GM21526 (cell line): ENCODE measurements around the gene DNAJB6.

Experiments
- ATAC-seq: cut with Tn5 transposase; IDR thresholded peaks from one replicate; pipeline ENCODE4 v1.9.1; 2021; ENCODE audit warnings: moderate library complexity; ENCODE audit not compliant: unreplicated experiment, low FRiP score

Gene DNAJB6

GRCh38 chr7:157425137-157425731 is 88.4 kb downstream of the DNAJB6 start:
- ATAC-seq = no peak

- ATAC-seq = no peak
Observed at GRCh38 chr7:157425761-157426160, 89.0 kb downstream of the DNAJB6 start.

- no peak for ATAC-seq
Observed at GRCh38 chr7:157426463-157427301, 89.9 kb downstream of the DNAJB6 start.

GRCh38 chr7:157427811-157428553 is 91.2 kb downstream of the DNAJB6 start:
- no peak for ATAC-seq

DNA sequence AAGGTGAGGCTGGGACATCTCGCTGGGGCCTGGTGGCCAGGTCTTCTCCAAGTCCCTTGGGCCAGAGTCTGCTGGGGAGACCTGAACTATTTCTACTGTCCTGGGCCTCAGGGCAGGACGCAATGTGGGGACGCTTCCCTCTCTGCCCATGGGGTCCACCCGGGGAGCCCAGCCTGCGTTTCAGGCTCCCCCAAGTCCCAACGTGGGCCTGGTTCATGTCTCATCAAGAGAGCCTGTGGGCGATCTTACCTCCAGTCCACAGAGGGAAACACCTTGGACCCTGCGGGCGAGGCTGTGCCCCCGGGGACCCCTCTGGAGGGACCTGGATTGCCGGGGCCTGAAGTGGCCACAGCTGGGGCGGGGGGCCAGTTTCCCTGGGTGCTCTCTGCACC is 91.7 kb downstream of the DNAJB6 start:
- no peak for ATAC-seq

GRCh38 chr7:157429001-157429679 is 92.3 kb downstream of the DNAJB6 start:
- no peak for ATAC-seq

DNA sequence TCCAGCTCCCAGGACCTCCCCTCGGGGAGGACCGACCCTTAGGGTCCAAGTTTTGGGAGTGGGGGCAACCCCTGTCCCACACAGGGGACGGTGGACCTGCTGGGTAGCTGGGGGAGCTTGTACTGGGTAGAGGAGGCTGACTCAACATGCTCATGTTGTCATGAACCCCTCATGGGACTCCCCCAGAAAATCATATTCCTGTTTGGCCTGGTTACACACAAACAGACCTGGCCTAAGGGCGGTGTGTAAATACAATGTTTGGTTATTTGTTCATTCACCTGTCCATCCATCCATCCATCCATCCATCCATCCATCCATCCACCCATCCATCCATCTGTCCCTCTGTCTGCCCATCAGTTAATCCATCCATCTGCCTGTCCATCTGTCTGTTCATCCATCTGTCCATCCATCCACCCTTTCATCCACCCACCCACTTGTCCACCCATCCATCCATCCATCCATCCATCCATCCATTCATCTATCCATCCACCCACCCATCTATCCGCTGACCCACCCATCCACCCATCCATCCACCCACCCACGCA is 92.9 kb downstream of the DNAJB6 start:
- no peak for ATAC-seq

DNA sequence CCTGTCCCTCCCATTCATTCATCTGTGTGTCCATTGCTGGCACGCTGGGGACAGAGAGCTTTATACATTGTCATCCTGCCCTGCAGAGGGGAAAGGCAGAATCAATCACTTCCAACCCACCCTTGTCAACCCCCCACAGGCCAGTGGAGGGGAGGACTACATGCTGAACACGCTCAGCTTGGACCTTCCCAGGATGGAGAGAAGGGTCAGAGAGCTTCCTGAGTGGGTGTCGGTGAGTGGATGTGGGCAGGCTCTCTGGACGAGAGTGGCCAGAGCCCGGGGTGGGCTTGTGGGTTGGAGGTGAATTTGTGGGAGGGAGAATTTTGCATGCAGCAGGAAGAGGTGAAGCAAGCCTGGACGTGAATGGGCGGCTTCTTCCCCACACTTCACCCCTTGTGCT is 93.9 kb downstream of the DNAJB6 start:
- ATAC-seq = no peak

DNA sequence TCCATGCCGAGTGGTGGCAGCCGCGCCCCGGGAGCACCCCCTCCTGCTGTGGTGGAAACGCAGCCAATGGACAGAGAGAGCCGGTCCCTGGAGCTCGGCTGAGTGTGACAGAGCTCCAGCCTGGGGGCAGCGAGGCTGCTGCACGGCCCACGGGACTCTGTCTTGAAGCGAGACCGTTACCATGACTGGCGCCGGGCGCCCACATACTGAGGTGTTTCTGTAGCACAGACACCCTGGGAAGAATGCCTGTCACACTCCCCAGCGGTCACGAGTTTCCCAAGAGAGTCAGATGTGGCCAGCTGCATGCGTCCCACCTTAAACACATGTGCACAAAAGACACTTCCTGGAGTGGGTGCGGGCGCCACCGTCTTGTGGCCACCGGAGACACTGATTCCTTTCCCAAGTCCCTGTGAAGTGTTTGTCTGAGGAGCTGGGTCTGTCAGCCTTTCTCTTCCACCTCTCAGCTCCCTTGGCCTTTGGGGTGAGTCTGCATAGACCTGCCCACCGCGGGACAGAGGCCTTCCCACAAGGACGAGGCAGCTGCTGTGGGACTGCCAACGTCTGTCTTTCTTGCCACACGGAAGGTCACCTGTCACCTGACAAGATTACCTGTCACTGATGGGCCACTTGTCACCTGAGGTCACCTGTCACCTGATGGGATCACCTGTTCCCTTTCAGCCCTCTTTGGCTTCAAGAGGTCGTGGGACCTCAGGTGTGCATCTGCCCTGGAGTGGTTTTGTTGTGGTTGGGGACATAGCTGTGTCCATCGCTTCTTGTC is 94.6 kb downstream of the DNAJB6 start:
- no peak for ATAC-seq

DNA sequence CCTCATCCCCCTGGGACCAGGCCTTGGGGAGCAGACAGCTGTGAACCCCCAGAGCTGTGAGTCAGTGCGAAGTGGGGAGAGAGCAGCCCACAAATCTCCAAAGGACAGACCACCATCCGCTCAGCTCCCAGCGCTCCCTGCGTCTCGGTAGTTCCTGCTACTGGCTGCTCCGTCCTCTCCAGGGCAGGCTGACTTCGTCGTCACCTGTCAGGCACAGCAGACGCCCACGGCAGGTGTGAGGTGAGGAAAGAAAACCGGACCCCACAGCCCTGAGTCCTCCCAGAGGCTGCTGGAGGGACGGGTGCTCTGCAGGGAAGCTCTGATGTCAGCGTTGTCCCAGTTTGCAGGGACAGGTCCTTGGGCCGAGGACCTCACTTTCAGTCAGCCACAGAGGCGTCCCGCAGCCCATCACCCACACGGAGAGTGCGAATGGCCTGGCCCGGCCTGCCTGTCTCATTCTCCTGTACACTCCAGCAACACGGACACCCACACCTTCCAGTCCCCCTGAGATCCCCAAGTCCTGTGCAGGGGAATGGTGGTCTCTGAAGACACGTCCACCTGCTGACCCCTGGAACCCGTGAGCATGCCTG is 95.2 kb downstream of the DNAJB6 start:
- ATAC-seq = no peak

DNA sequence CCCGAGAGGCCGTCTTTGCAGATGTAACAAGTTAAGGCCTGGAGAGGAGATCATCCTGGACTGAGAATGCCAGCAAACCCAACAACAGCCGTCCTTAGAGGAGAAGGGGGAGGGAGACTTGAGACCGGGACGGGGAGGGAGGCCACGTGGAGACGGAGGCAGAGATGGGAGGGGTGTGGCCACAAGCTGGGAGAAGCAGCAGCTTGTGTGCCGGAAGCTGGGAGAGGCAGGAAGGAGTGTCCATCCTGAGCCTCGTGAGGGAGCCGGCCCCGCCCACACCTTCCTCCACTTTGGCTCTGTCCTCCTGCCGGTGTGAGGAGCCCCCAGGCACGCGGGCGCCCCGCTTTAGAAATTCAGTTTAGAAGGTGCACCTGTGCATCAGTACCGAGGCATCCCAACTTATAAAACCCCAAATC is 95.7 kb downstream of the DNAJB6 start:
- ATAC-seq = no peak

- no peak for ATAC-seq
Observed at GRCh38 chr7:157432957-157433576, 96.3 kb downstream of the DNAJB6 start.

DNA sequence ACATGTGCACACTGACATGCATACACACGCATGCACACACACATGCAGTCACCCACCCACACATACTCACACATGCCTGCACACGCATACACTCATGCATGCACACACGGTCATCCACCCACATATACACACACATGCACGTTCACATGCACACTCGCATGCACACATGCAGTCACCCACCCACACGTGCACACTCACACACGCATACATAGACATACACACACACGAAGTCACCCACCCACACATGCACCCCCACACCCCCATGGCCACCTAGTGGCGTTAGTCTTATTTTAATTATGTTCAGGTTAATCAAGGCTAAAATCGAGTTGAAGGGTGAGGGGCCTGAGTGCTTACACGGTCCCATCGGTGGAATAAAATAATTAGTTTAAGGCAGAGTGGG is 96.8 kb downstream of the DNAJB6 start:
- ATAC-seq = no peak

GRCh38 chr7:157434231-157434630 is 97.4 kb downstream of the DNAJB6 start:
- ATAC-seq = no peak

DNA sequence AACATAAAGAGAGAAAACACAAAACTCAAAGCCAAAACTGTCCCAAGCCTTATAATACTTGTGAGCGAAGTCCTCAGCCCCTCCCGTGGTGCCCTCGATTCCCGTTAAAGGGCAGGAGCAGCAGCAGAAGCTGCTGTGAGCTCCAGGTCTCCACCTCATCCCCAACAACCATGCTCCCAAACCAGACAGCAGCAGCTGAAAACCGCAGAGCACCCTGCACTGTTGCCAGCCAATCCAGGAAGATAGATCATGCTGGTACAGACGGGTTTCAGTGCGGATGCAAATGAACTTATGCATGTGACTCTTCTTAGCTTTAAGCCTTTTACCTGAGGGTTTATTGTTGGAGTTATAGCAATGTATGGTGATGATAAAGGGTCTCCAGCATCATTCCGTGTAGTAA is 97.9 kb downstream of the DNAJB6 start:
- no peak for ATAC-seq

- ATAC-seq = no peak
Observed at GRCh38 chr7:157436076-157436475, 99.3 kb downstream of the DNAJB6 start.

DNA sequence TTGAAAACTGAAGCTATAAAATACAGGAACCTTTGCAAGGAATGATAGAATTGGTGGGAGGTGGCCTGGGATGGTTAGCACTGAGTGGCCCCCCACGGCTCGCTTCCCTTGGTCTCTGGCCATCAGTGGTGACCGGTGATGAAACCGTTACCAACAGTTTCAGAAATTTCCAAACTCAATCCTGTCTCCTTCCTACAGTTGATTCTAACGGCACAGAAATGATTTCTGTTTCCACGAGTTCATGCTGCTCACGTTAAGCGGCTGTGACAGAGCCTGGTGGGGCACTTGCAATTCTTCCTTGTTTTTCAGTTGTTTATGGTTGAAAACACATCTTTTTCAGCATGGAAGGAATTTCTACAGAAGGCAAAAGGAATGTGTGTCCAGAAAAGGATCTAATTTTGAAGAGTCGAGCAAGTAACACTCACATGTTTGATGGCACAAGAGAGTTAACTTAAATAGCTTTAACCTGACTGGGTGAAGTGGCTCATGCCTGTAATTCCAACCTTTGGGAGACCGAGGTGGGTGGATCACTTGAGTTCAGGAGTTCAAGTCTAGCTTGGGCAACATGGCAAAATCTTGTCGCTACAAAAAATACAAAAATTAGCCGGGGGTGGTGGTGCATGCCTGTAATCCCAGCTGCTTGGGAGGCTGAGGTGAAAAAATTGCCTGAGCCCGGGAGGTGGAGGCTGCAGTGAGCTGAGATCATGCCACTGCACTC is 100.1 kb downstream of the DNAJB6 start:
- ATAC-seq = no peak

DNA sequence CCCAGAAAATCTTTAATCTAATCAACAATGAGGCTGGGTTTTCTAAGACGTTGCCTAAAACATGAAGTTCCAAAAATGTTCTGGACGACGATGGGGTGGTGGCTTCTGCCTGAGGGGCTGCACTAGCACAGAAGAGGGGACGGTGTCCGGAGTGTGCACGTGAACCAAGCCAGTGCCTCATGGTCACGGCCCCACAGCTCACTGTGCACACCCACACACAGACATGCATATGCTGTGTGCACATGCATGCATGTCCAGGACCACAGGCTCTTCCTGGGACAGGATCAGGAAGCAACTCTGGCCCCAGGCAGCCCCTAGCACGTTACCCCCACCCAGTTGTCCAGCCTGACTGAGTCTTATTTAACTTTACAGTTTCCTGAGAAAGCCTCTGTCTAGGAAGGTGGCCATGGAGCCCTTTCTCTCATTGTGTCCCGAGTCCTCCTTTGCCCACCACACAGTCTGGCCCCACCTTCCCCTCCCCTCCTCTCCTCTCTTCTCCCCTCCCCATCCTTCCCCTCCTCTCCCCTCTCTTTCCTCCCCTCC is 100.8 kb downstream of the DNAJB6 start:
- no peak for ATAC-seq
